HG02943 (cell line): Measurements from ENCODE around the gene LDLRAD4.
"Not testable (repeated sequence)": the region's sequence is repeated elsewhere in the genome, so short reads cannot be mapped to it uniquely, and the experiment has no call there.

Source experiments
- ATAC-seq: cut with Tn5 transposase; IDR thresholded peaks from one replicate; pipeline ENCODE4 v1.9.1; 2021; ENCODE audit warnings: mild to moderate bottlenecking, low read depth, moderate library complexity; ENCODE audit not compliant: unreplicated experiment

Gene LDLRAD4

GRCh38 chr18:13320891-13321425 lies 102.4 kb downstream of the LDLRAD4 start:
- ATAC-seq: no peak

GRCh38 chr18:13321923-13322322 lies 103.4 kb downstream of the LDLRAD4 start:
- ATAC-seq: no peak

- no peak for ATAC-seq
These were observed 104.6 kb downstream of the LDLRAD4 start for GRCh38 chr18:13323186-13323585.

- no peak for ATAC-seq
These were observed 106.3 kb downstream of the LDLRAD4 start for GRCh38 chr18:13324880-13325279.

- ATAC-seq: no peak
These were observed 109.7 kb downstream of the LDLRAD4 start for GRCh38 chr18:13328213-13328612.

GRCh38 chr18:13330996-13331395 lies 112.4 kb downstream of the LDLRAD4 start:
- ATAC-seq: no peak

GRCh38 chr18:13331846-13332245 lies 113.3 kb downstream of the LDLRAD4 start:
- no peak for ATAC-seq

- no peak for ATAC-seq
These were observed 114.3 kb downstream of the LDLRAD4 start for GRCh38 chr18:13332874-13333273.

GRCh38 chr18:13335903-13336302 lies 117.3 kb downstream of the LDLRAD4 start:
- no peak for ATAC-seq

- ATAC-seq: no peak
These were observed 118.3 kb downstream of the LDLRAD4 start for GRCh38 chr18:13336841-13337240.

GRCh38 chr18:13337369-13337768 lies 118.8 kb downstream of the LDLRAD4 start:
- ATAC-seq: no peak

GRCh38 chr18:13338318-13338717 lies 119.8 kb downstream of the LDLRAD4 start:
- no peak for ATAC-seq

GRCh38 chr18:13339653-13340052 lies 121.1 kb downstream of the LDLRAD4 start:
- no peak for ATAC-seq

- ATAC-seq: not testable (repeated sequence)
These were observed 127.9 kb downstream of the LDLRAD4 start for GRCh38 chr18:13346449-13346848.

- no peak for ATAC-seq
These were observed 134.7 kb downstream of the LDLRAD4 start for GRCh38 chr18:13353084-13353823.

- no peak for ATAC-seq
These were observed 135.8 kb downstream of the LDLRAD4 start for GRCh38 chr18:13354402-13354801.

- no peak for ATAC-seq
These were observed 137.5 kb downstream of the LDLRAD4 start for GRCh38 chr18:13356032-13356431.

GRCh38 chr18:13357289-13357688 lies 138.7 kb downstream of the LDLRAD4 start:
- no peak for ATAC-seq

GRCh38 chr18:13359210-13359609 lies 140.7 kb downstream of the LDLRAD4 start:
- ATAC-seq: no peak

GRCh38 chr18:13361431-13361830 lies 142.9 kb downstream of the LDLRAD4 start:
- no peak for ATAC-seq

GRCh38 chr18:13362051-13362450 lies 143.5 kb downstream of the LDLRAD4 start:
- no peak for ATAC-seq

GRCh38 chr18:13362607-13363006 lies 144.0 kb downstream of the LDLRAD4 start:
- ATAC-seq: no peak
